Stomach (tissue), 9 donors: Measurements from ENCODE around the gene GJB3. TPM values are rescaled to one million over a fixed set of nuclear protein-coding genes. Genes with fewer than 3 reads are reported as not detected.
"Not testable (repeated sequence)": the region's sequence is repeated elsewhere in the genome, so short reads cannot be mapped to it uniquely, and the experiment has no call there.

Experiments used
- DNase-seq, 2 donors: peaks; one replicate each; pipeline versions ENCODE4 v3.0.0 to v3.0.0-alpha.2; 2013 to 2019
- H3K27ac ChIP-seq, 5 donors: fragments of 200-600 bp in 4 of 5; sonication (generic) in 4 of 5; one replicate each; pipeline ENCODE4 v1.5.1; 2013 to 2019; ENCODE audit warnings: mild to moderate bottlenecking in 1 of 5, moderate library complexity in 1 of 5
- H3K27me3 ChIP-seq, 3 donors: fragments of 200-600 bp; sonication (generic); one replicate each; pipeline ENCODE4 v1.5.1; 2017 to 2019; ENCODE audit warnings: mixed run types in 1 of 3
- H3K36me3 ChIP-seq, 4 donors: fragments of 200-600 bp; sonication (generic); 1 replicate in 3 of 4; 2 replicates in 1 of 4; pipeline ENCODE4 v1.5.1; 2016 to 2019
- H3K4me1 ChIP-seq, 4 donors: fragments of 200-600 bp; sonication (generic); one replicate each; pipeline ENCODE4 v1.5.1; 2016 to 2019
- H3K4me3 ChIP-seq, 4 donors: fragments of 200-600 bp; sonication (generic) in 3 of 4; one replicate each; pipeline ENCODE4 v1.5.1; 2016 to 2019; ENCODE audit warnings: mild to moderate bottlenecking in 1 of 4
- H3K9me3 ChIP-seq, 4 donors: fragments of 200-600 bp; sonication (generic); one replicate each; pipeline ENCODE4 v1.5.1; 2016 to 2019
- CTCF ChIP-seq, 7 experiments: fragments of 450-650 bp in 4 of 7; fragments of 200-600 bp in 3 of 7; sonication (generic) in 3 of 7; IDR thresholded peaks; one replicate each; pipeline ENCODE4 v1.5.1; 2016 to 2019; ENCODE audit warnings: antibody characterized with exemption in 7 of 7, control low read depth in 2 of 7, mild to moderate bottlenecking in 1 of 7
- EP300 ChIP-seq: sonication (generic); formaldehyde crosslinking; IDR thresholded peaks from one replicate; pipeline ENCODE4 v1.6.1; 2017; ENCODE audit warnings: antibody characterized with exemption
- POLR2A ChIP-seq, 4 donors: fragments of 450-650 bp; IDR thresholded peaks; one replicate each; pipeline ENCODE4 v1.6.1; 2016; ENCODE audit warnings: antibody characterized with exemption in 4 of 4, control low read depth in 2 of 4, mild to moderate bottlenecking in 1 of 4, moderate library complexity in 1 of 4
- POLR2AphosphoS5 ChIP-seq, 3 donors: sonication (generic); formaldehyde crosslinking; IDR thresholded peaks; one replicate each; pipeline ENCODE4 v1.6.1; 2016; ENCODE audit warnings: antibody characterized with exemption in 3 of 3
- WGBS, 5 donors: extraction: QIAGEN DNeasy Blood & Tissue Kit in 3 of 5; methylation state at CpG; one replicate each; pipeline versions ENCODE4 v1.1.5 to v1.1.7; 2013 to 2018; 5-methylcytosine and 5-hydroxymethylcytosine counted together
- intact Hi-C: fragments of 100-400 bp; cut with DNase I; formaldehyde crosslinking; loops from one replicate; pipeline ENCODE4 v1.15.1; 2023; ENCODE audit warnings: low total_unique reads
- polyA plus RNA-seq, 3 donors: library from polyadenylated mRNA; stranded (reverse); fragments of 200-250 nt; gene quantifications; one replicate each; pipeline ENCODE4 v1.2.3, GENCODE V29; 2013
- total RNA-seq, 5 donors: library from RNA; depleted of rRNA; stranded (reverse); fragments of >200 nt; gene quantifications; one replicate each; pipeline versions ENCODE4 v1.1.0 to v1.2.3, GENCODE V29; 2014 to 2016
- donor health status: healthy with polysubstance abuse.
- donor health status: Bipolar disorder and iron deficiency.
- donor health status: healthy.

The GJB3 gene
- total and polyA plus RNA-seq, 8 donors, result 0.58 to 32.3 (median 1.8) TPM; not detected in 1

DNA sequence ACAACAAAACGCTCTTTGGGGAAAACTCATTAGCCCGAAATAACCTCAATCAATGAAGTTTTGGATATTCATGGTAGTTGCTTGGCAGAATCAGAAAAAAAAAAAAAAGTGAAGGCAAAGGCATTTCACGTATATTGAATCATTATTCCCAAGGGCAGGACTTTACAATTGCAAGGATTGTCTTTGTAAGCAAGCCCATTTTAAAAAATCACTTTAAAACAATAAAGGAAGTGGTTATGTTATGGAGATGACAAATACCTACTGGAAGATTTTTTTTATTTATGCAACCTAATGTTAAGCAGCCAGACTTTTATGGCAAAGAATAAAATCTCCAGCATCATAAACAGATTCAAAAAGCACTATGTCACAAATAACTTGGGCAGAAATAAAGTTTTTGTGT, 12.2 kb upstream of the GJB3 start:
- Histone ChIP-seq H3K4me1 (no peaks in the 10 kb centered on the region), H3K36me3 (no peaks in the 10 kb centered on the region), H3K4me3 (no peak overlapping the region), H3K27ac (no peak overlapping the region), H3K9me3 (no peaks in the 10 kb centered on the region), H3K27me3 (peaks cover 0 to 10% (median 0%) of the 10 kb centered on the region in 3 donors)
- DNase-seq, result no peak
- TF ChIP-seq POLR2A (IDR thresholded peaks at IDR 0.05), result no peak
- no peak for TF ChIP-seq POLR2AphosphoS5 (IDR thresholded peaks at IDR 0.05)
- TF ChIP-seq EP300, result no peak
- no peak for TF ChIP-seq CTCF (IDR thresholded peaks at IDR 0.05)
- 76 to 84% (median 80%) methylated on average over 3 of the region's 3 CpGs for WGBS, 5 donors
- intact Hi-C loops, result no loop called here

DNA sequence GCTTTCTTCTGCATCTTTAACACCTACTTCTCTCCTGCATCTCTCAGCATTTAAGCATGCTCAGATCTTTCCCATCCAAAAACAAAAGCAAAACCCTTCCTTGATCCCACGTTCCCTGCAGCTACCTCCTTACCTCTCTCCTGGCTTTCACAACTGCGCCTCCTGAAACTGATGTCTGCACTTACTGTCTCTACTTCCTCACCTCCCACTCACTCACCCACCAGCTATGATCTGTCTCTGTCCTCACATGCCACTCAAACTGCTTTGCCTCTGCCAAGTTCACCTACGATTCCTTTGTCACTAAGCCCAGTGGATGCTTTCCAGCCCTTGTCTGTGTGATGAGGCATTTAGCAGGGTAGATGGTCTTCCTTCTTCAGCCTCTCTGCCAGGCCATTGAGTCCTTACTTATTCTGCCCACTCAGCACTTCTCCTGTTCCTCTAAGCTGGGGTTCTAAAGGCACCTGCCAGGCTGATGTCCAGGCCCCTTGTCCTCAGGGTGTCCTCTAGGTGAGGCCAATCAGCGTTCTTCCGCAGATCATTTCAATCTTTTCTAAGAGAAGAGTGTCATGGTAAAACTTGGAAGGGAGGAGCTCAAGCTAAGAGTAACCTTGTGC, 10.0 kb upstream of the GJB3 start:
- Histone ChIP-seq H3K4me3 (no peak overlapping the region), H3K9me3 (no peaks in the 10 kb centered on the region), H3K4me1 (no peaks in the 10 kb centered on the region), H3K27me3 (peaks cover 0 to 22% (median 0%) of the 10 kb centered on the region in 3 donors), H3K36me3 (no peaks in the 10 kb centered on the region), H3K27ac (no peak overlapping the region)
- DNase-seq, result no peak
- 76 to 85% (median 79%) methylated on average over 5 of the region's 5 CpGs for WGBS, 5 donors
- intact Hi-C loops, result no loop called here
- TF ChIP-seq EP300 (no peak), POLR2A (IDR thresholded peaks at IDR 0.05) (no peak), POLR2AphosphoS5 (IDR thresholded peaks at IDR 0.05) (no peak), CTCF (IDR thresholded peaks at IDR 0.05) (no peak)

- intact Hi-C loops, result no loop called here
- H3K27me3 ChIP-seq, result peaks cover 0 to 25% (median 0%) of the 10 kb centered on the region in 3 donors
- H3K36me3 ChIP-seq, result no peaks in the 10 kb centered on the region
- no peaks in the 10 kb centered on the region for H3K4me1 ChIP-seq
- WGBS, 5 donors, result 85 to 89% (median 87%) methylated on average over 16 of the region's 16 CpGs
- TF ChIP-seq POLR2A (IDR thresholded peaks at IDR 0.05) (no peak), POLR2AphosphoS5 (IDR thresholded peaks at IDR 0.05) (no peak), CTCF (IDR thresholded peaks at IDR 0.05) (no peak), EP300 (no peak)
- no peak for DNase-seq
- no peaks in the 10 kb centered on the region for H3K9me3 ChIP-seq
- no peak overlapping the region for H3K27ac ChIP-seq
- H3K4me3 ChIP-seq, result no peak overlapping the region
Measured at GRCh38 chr1:34771573-34772371, 9.2 kb upstream of the GJB3 start.

DNA sequence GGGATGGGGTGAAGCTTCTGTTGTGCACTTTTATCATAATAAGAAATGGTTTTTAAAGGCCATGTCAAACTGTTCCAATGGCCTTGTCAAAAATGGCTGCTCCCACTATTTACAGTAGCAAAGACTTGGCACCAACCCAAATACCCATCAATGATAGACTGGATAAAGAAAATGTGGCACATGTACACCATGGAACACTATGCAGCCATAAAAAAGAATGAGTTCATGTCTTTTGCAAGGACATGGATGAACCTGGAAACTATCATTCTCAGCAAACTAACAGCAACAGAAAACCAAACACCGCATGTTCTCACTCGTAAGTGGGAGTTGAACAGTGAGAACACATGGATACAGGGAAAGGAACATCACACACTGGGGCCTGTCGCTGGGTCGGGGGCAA, 7.9 kb upstream of the GJB3 start:
- peaks cover 0 to 34% (median 0%) of the 10 kb centered on the region in 3 donors for H3K27me3 ChIP-seq
- H3K4me3 ChIP-seq, H3K36me3 ChIP-seq, H3K9me3 ChIP-seq, H3K4me1 ChIP-seq, DNase-seq, intact Hi-C loops, H3K27ac ChIP-seq: not testable (repeated sequence)
- 85 to 95% (median 88%) methylated on average over 4 of the region's 4 CpGs for WGBS, 5 donors

DNA sequence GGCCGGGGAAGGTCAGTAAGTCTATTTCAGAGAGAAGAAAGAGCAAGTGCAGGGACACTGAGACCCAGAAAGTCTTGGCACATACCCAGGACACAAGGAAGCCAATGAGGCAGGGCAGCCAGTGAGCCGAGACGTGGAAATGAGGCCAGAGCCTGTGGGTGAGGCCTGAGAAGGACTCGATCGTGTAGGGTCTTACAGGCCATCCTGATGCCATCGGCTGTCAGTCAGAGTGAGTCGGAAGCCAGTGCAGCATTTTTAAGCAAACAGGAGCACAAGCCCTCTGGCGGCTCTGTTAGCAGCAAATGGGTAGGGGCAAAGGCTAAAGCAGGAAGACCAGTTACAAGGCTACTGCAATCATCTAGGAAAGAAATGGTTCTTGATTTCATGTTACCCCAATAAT, 6.1 kb upstream of the GJB3 start:
- no peak overlapping the region for H3K27ac ChIP-seq
- 54 to 71% (median 60%) methylated on average over 8 of the region's 8 CpGs for WGBS, 5 donors
- H3K27me3 ChIP-seq, result peaks cover 0 to 46% (median 3%) of the 10 kb centered on the region in 3 donors
- no peak for TF ChIP-seq POLR2A (IDR thresholded peaks at IDR 0.05)
- TF ChIP-seq CTCF (IDR thresholded peaks at IDR 0.05), result no peak
- H3K9me3 ChIP-seq, result no peaks in the 10 kb centered on the region
- no peaks in the 10 kb centered on the region for H3K4me1 ChIP-seq
- DNase-seq, result no peak
- no peak overlapping the region for H3K4me3 ChIP-seq
- intact Hi-C loops, result no loop called here
- no peaks in the 10 kb centered on the region for H3K36me3 ChIP-seq
